Measurements from ENCODE around the gene LHFPL3.

- TF ChIP-seq, protein P1, sequence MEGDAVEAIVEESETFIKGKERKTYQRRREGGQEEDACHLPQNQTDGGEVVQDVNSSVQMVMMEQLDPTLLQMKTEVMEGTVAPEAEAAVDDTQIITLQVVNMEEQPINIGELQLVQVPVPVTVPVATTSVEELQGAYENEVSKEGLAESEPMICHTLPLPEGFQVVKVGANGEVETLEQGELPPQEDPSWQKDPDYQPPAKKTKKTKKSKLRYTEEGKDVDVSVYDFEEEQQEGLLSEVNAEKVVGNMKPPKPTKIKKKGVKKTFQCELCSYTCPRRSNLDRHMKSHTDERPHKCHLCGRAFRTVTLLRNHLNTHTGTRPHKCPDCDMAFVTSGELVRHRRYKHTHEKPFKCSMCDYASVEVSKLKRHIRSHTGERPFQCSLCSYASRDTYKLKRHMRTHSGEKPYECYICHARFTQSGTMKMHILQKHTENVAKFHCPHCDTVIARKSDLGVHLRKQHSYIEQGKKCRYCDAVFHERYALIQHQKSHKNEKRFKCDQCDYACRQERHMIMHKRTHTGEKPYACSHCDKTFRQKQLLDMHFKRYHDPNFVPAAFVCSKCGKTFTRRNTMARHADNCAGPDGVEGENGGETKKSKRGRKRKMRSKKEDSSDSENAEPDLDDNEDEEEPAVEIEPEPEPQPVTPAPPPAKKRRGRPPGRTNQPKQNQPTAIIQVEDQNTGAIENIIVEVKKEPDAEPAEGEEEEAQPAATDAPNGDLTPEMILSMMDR (IDR thresholded peaks at IDR 0.05), result no peak
- TF ChIP-seq ZFX (IDR thresholded peaks at IDR 0.05; ENCODE audit: borderline replicate concordance), result no peak
Measured at GRCh38 chr7:104936546-104936945, 608.1 kb downstream of the LHFPL3 start.
